A673 (cell line): ENCODE data around the gene TSEN2. TPM values are rescaled to one million over a fixed set of nuclear protein-coding genes. Genes with fewer than 3 reads are reported as not detected.

ENCODE experiments used
- BruUV-seq: library from RNA; stranded (reverse); fragments of 400-500 nt; replicated peaks from 2 replicates; lab custom pipeline; 2021; lab: Mats Ljungman, UMichigan
- CTCF ChIA-PET: fragments of 300-600 bp; sonication (Branson Sonifier 250); formaldehyde crosslinking; loops from one replicate; lab custom pipeline; 2022; ENCODE audit warnings: antibody characterized with exemption; lab: Charles Lee
- POLR2A ChIA-PET: fragments of 300-600 bp; sonication (Branson Sonifier 250); formaldehyde crosslinking; loops from one replicate; lab custom pipeline; 2022; ENCODE audit warnings: antibody characterized with exemption; ENCODE audit not compliant: low non-redundant PET; lab: Charles Lee
- DNase-seq: peaks from one replicate; pipeline ENCODE4 v3.0.0-alpha.2; 2015; ENCODE audit warnings: low spot score
- H3K27ac ChIP-seq: fragments of 200-600 bp; sonication (generic); 2 replicates; pipeline ENCODE4 v1.5.1; 2016; ENCODE audit warnings: mixed run types, low read depth, mild to moderate bottlenecking, mixed read lengths, antibody characterized with exemption, low read length; ENCODE audit not compliant: poor library complexity, severe bottlenecking
- H3K27me3 ChIP-seq: fragments of 200-600 bp; sonication (generic); replicated peaks from 2 replicates; pipeline ENCODE4 v1.6.1; 2017; ENCODE audit warnings: mixed run types, low read depth, mild to moderate bottlenecking, mixed read lengths, antibody characterized with exemption, low read length; ENCODE audit not compliant: insufficient read depth, poor library complexity
- H3K36me3 ChIP-seq: fragments of 200-600 bp; sonication (generic); 2 replicates; pipeline ENCODE4 v1.6.1; 2016; ENCODE audit warnings: mixed run types, mild to moderate bottlenecking, mixed read lengths, antibody characterized with exemption, low read length; ENCODE audit not compliant: insufficient read depth, poor library complexity, severe bottlenecking
- H3K4me1 ChIP-seq: fragments of 200-600 bp; sonication (generic); 2 replicates; pipeline ENCODE4 v1.6.1; 2017; ENCODE audit warnings: mixed run types, mild to moderate bottlenecking, mixed read lengths, antibody characterized with exemption, low read length; ENCODE audit not compliant: insufficient read depth, poor library complexity, severe bottlenecking
- H3K4me3 ChIP-seq: fragments of 200-600 bp; sonication (generic); 2 replicates; pipeline ENCODE4 v1.5.1; 2016; ENCODE audit warnings: low read depth, mixed run types, mild to moderate bottlenecking, mixed read lengths, low read length; ENCODE audit not compliant: poor library complexity, severe bottlenecking
- H3K9me3 ChIP-seq: fragments of 200-600 bp; sonication (generic); 2 replicates; pipeline ENCODE4 v1.6.1; 2016; ENCODE audit warnings: mixed run types, low read depth, mild to moderate bottlenecking, mixed read lengths, antibody characterized with exemption, low read length; ENCODE audit not compliant: poor library complexity, severe bottlenecking
- EZH2 ChIP-seq: fragments of 200-600 bp; sonication (generic); IDR thresholded peaks from 2 replicates; pipeline ENCODE4 v1.6.1; 2017; ENCODE audit warnings: borderline replicate concordance, low read depth, mild to moderate bottlenecking, mixed read lengths, antibody characterized with exemption, low read length; ENCODE audit not compliant: poor library complexity, severe bottlenecking
- intact Hi-C: fragments of 100-400 bp; cut with micrococcal nuclease; formaldehyde crosslinking; loops from one replicate; pipeline ENCODE4 v1.10.0; 2022; ENCODE audit not compliant: unreplicated experiment
- total RNA-seq: library from RNA; stranded (reverse); gene quantifications from 2 replicates; pipeline ENCODE4 v1.2.3, GENCODE V29; 2021
- TF ChIP-seq, protein P1 (sequence below): fragments of 300-800, 200-600 bp; sonication (generic); conservative IDR thresholded peaks from 2 replicates; pipeline ENCODE4 v1.5.1; 2017; ENCODE audit warnings: low read depth, mild to moderate bottlenecking, antibody characterized with exemption, low read length, moderate library complexity, mixed read lengths

Gene TSEN2
- total RNA-seq, 1 experiment from 2014 or later = 34.5 TPM

DNA sequence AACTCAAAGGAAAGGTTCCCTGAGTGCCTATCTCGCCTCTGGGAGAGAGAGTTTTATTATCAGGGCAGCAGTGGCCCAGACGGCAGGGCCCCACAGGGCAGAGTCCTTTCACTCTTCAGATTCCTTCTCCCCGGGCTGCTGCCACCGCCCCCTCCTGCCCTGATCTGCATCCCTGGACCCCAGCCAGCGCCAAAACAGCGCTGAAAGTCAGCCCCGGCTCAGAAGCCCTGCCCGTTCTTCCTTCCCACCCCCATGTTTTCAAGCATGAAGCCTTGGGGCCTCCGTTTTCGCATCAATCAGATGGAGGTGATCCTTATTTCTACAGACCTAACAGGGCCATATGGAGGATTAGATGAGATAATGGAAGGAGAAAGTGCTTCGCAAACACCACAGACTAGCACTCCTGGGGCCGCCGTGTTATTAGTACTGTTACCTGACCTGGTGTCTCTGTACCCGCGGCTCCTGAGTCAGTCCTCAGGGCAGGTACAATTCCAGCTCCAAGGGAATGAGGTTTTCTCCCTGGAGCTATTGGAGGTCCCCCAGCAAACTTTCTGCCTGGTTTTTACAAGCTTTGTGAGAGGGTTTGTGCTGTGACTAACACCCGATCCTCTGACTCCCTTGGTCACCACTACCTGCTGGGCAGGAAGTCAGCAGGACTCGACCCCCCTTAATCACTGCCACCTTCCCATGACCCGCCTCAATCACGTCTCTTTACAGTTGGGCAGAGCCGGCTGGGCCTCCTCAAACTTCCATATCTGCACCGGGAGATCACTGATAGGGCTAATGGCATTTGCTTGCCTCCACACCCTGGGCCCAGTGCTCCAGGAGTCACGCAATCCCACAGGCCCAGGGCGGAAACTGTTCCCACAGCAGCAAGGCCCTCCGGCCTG is 39.5 kb upstream of the TSEN2 start:
- ChIA-PET CTCF (no interaction called here), POLR2A (no interaction called here)
- Histone ChIP-seq H3K36me3 (no peaks in the 10 kb centered on the region), H3K9me3 (no peaks in the 10 kb centered on the region), H3K4me3 (no peak overlapping the region), H3K4me1 (peaks cover 4% of the 10 kb centered on the region), H3K27ac (no peak overlapping the region), H3K27me3 (no peaks in the 10 kb centered on the region)
- TF ChIP-seq EZH2 = no peak
- no peak for DNase-seq
- intact Hi-C loops = no loop called here
- BruUV-seq = no TSS peak

DNA sequence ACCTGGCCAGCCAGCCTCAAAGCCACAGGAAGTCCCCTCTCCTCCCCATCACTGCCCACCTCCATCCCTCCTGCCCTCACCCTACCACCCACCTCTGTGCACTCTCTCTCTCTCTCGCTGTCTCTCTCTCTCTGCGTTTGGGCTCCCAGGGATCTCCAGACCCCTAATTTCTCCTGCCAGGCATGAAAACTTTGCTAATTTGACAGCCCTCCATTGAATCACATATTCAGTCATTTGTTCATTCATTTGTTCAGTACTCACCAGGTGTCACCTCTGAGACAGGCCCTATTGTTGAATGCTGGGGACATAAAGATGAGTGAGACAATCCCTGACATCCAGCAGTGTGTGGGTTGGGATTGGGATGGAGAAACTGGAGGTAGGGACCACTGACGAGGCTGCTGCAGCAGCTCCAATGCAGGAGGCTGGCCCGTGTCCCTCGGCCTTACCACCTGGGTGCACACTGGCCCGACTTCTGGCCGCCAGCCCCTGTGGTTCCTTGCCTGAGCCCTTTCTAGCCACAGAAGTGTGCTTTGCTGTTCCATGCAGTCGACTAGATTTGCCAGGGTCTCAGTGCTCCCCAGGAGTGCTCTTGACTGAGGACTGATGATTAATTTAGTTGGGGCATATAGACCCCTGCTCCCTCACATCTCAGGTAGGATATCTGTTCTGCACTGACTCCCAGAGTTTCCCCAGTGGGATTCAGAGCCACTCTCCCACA is 38.6 kb upstream of the TSEN2 start:
- DNase-seq = no peak
- Histone ChIP-seq H3K27me3 (no peaks in the 10 kb centered on the region), H3K4me1 (peaks cover 4% of the 10 kb centered on the region), H3K4me3 (no peak overlapping the region), H3K27ac (no peak overlapping the region), H3K36me3 (no peaks in the 10 kb centered on the region), H3K9me3 (no peaks in the 10 kb centered on the region)
- ChIA-PET CTCF (no interaction called here), POLR2A (no interaction called here)
- intact Hi-C loops = no loop called here
- TF ChIP-seq EZH2 = no peak
- TF ChIP-seq, protein P1, sequence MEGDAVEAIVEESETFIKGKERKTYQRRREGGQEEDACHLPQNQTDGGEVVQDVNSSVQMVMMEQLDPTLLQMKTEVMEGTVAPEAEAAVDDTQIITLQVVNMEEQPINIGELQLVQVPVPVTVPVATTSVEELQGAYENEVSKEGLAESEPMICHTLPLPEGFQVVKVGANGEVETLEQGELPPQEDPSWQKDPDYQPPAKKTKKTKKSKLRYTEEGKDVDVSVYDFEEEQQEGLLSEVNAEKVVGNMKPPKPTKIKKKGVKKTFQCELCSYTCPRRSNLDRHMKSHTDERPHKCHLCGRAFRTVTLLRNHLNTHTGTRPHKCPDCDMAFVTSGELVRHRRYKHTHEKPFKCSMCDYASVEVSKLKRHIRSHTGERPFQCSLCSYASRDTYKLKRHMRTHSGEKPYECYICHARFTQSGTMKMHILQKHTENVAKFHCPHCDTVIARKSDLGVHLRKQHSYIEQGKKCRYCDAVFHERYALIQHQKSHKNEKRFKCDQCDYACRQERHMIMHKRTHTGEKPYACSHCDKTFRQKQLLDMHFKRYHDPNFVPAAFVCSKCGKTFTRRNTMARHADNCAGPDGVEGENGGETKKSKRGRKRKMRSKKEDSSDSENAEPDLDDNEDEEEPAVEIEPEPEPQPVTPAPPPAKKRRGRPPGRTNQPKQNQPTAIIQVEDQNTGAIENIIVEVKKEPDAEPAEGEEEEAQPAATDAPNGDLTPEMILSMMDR = no peak
- no TSS peak for BruUV-seq

DNA sequence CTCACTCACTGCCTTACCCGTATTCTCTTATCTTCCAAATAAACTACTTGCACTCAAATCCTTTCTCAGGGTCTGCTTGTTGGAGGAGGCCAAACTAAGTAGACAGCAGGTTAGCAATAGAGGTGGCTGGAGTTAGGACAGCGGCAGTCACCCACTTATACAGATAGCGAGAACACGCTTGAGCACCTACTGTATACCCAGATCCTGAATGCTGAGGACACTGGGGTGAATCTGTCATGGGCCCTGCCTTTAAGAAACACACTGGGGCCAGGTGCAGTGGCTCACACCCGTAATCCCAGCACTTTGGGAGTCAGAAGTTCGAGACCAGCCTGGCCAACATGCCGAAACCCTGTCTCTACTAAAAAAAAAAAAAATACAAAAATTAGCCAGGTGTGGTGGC is 38.0 kb upstream of the TSEN2 start:
- Histone ChIP-seq H3K4me3 (no peak overlapping the region), H3K36me3 (no peaks in the 10 kb centered on the region), H3K4me1 (peaks cover 4% of the 10 kb centered on the region), H3K27ac (no peak overlapping the region), H3K9me3 (no peaks in the 10 kb centered on the region), H3K27me3 (no peaks in the 10 kb centered on the region)
- no peak for DNase-seq
- CTCF ChIA-PET = no interaction called here
- intact Hi-C loops = no loop called here
- POLR2A ChIA-PET = no interaction called here
- TF ChIP-seq EZH2 = no peak
- TF ChIP-seq, protein P1 = no peak
- BruUV-seq = no TSS peak
